Stimulated activated naive B cell treated with anti-CD40 and anti-IgM and Interleukin-4, amounts not matched to agents 10 μg/mL and 1 μg/mL and 100 μg/mL, for 72 hours (primary cell): ENCODE results near the gene CGN.

Experiments
- ATAC-seq, 2 donors: fragments of 150-1000 bp; cut with Tn5 transposase; replicated peaks; 2 replicates each; pipeline ENCODE4 v1.10.0; 2021; ENCODE audit warnings: moderate library complexity in 1 of 2
- DNase-seq: peaks from one replicate; pipeline ENCODE4 v3.0.0; 2021
- H3K27ac Mint-ChIP-seq: one replicate; pipeline ENCODE4 v1.8.0; 2022; ENCODE audit warnings: mild to moderate bottlenecking, mixed read lengths
- H3K27me3 Mint-ChIP-seq, 2 donors: one replicate each; pipeline ENCODE4 v1.8.0; 2022; ENCODE audit warnings: mixed read lengths in 2 of 2
- H3K36me3 Mint-ChIP-seq, 2 donors: one replicate each; pipeline ENCODE4 v1.8.0; 2022; ENCODE audit warnings: mixed read lengths in 2 of 2, mild to moderate bottlenecking in 1 of 2
- H3K4me1 Mint-ChIP-seq, 2 donors: one replicate each; pipeline ENCODE4 v1.8.0; 2022; ENCODE audit warnings: mixed read lengths in 2 of 2, mild to moderate bottlenecking in 1 of 2
- H3K4me3 Mint-ChIP-seq, 2 donors: one replicate each; pipeline ENCODE4 v1.8.0; 2022; ENCODE audit warnings: mild to moderate bottlenecking in 2 of 2, mixed read lengths in 2 of 2, moderate library complexity in 1 of 2
- H3K9me3 Mint-ChIP-seq, 2 donors: one replicate each; pipeline ENCODE4 v1.8.0; 2022; ENCODE audit warnings: mixed read lengths in 2 of 2, mild to moderate bottlenecking in 1 of 2

Gene CGN

GRCh38 chr1:151570819-151571218 is 59.6 kb downstream of the CGN start:
- H3K27me3 Mint-ChIP-seq: no peaks in the 10 kb centered on the region
- no peaks in the 10 kb centered on the region for H3K9me3 Mint-ChIP-seq
- peaks cover 0 to 10% of the 10 kb centered on the region in 2 donors for H3K36me3 Mint-ChIP-seq
- ATAC-seq (no peak), DNase-seq (no peak)
- no peak overlapping the region for H3K4me3 Mint-ChIP-seq
- no peak overlapping the region for H3K27ac Mint-ChIP-seq
- peaks cover 2 to 7% of the 10 kb centered on the region in 2 donors for H3K4me1 Mint-ChIP-seq

DNA sequence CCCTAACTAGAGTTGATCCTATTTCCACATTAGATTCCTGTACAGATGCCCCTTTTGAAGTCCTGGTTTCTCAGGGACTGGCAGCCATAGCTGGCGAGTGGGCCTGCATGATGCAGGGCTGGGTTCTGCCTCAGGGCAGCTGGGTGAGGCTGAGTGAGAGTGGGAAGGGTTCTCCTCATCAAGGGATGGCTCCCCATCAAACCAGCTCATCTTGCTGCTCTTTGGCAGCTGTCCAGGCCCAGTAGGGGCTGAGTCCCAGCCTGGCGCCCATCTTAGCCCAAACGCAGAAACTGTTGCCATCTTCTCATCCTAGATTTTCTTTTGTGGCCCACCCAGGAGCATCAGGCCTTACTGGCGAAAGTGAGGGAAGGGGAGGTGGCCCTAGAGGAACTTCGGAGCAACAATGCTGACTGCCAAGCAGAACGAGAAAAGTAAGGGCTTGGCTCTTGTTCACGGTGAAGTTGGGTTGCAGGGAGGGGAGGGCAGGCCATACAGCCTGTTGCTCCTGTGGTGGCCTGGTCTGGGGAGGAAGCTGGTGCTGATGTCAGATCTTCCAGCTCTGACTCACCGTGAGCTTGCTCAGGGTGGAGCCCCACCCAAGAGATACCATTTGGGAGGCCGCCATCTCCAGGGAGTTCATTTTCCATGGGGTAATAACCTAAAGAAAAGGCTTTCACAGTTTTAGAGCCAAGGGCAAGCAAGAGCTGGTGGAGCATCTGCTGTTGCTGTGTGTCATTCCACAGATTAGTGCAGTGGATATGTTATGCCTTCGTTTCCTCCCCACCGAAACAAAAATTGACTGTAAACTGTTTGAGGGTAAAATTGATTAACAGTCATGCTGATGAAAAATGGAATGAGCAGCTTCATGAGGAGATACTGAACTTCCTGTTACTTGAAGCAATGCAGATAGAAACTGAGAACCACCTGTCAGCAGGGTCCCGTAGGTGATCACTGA is 63.7 kb downstream of the CGN start:
- peaks cover 2 to 7% of the 10 kb centered on the region in 2 donors for H3K4me1 Mint-ChIP-seq
- H3K4me3 Mint-ChIP-seq: no peak overlapping the region
- DNase-seq: peak; percentile 2
- H3K9me3 Mint-ChIP-seq: no peaks in the 10 kb centered on the region
- peak in 1 of 2 donors; percentile 68 for ATAC-seq
- H3K27me3 Mint-ChIP-seq: no peaks in the 10 kb centered on the region
- no peak overlapping the region for H3K27ac Mint-ChIP-seq
- H3K36me3 Mint-ChIP-seq: peaks cover 0 to 10% of the 10 kb centered on the region in 2 donors

DNA sequence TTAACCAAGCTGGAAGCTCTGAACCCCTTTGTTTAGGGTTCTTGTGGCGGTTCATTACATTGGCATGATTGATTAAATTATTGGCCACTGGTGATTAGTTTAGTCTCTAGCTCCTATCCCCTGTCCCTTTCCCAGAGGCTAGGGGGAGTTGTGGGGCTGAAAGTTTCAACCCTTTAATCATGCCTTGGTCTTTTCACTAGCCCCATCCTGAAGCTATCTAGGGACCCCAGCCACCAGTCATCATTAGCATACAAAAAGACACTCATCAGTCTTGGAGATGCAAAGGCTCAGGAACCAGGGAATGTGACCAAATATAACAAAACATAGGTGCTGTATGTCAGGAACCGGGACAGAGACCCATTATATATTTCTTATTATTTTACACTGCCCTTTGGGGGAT is 66.0 kb downstream of the CGN start:
- H3K4me1 Mint-ChIP-seq: peaks cover 2 to 7% of the 10 kb centered on the region in 2 donors
- no peak overlapping the region for H3K27ac Mint-ChIP-seq
- H3K27me3 Mint-ChIP-seq: no peaks in the 10 kb centered on the region
- peaks cover 0 to 10% of the 10 kb centered on the region in 2 donors for H3K36me3 Mint-ChIP-seq
- H3K9me3 Mint-ChIP-seq: no peaks in the 10 kb centered on the region
- no peak overlapping the region for H3K4me3 Mint-ChIP-seq
- ATAC-seq (no peak), DNase-seq (no peak)

- ATAC-seq (no peak), DNase-seq (no peak)
- Mint-ChIP-seq H3K4me3 (no peak overlapping the region), H3K27me3 (no peaks in the 10 kb centered on the region), H3K9me3 (no peaks in the 10 kb centered on the region), H3K36me3 (peaks cover 0 to 10% of the 10 kb centered on the region in 2 donors), H3K4me1 (peaks cover 2 to 7% of the 10 kb centered on the region in 2 donors), H3K27ac (no peak overlapping the region)
Measured at GRCh38 chr1:151578941-151579340, 67.8 kb downstream of the CGN start.

GRCh38 chr1:151579436-151580225 is 68.4 kb downstream of the CGN start:
- no peak for ATAC-seq
- Mint-ChIP-seq H3K9me3 (no peaks in the 10 kb centered on the region), H3K4me3 (no peak overlapping the region), H3K36me3 (peaks cover 0 to 3% of the 10 kb centered on the region in 2 donors), H3K27me3 (no peaks in the 10 kb centered on the region), H3K4me1 (peaks cover 2 to 7% of the 10 kb centered on the region in 2 donors), H3K27ac (peak overlapping the region; percentile 3)
- no peak for DNase-seq

GRCh38 chr1:151581451-151581850 is 70.3 kb downstream of the CGN start:
- H3K27ac Mint-ChIP-seq: no peak overlapping the region
- no peaks in the 10 kb centered on the region for H3K9me3 Mint-ChIP-seq
- no peaks in the 10 kb centered on the region for H3K4me1 Mint-ChIP-seq

GRCh38 chr1:151581921-151582320 is 70.7 kb downstream of the CGN start:
- Mint-ChIP-seq H3K4me3 (no peak overlapping the region), H3K9me3 (no peaks in the 10 kb centered on the region), H3K36me3 (no peaks in the 10 kb centered on the region), H3K27me3 (no peaks in the 10 kb centered on the region), H3K27ac (no peak overlapping the region), H3K4me1 (no peaks in the 10 kb centered on the region)
- DNase-seq: no peak
- ATAC-seq: no peak

More at GRCh38 chr1:151581451-151581850, 70.3 kb downstream of the CGN start:
- DNase-seq (no peak), ATAC-seq (no peak)
- H3K27me3 Mint-ChIP-seq: no peaks in the 10 kb centered on the region
- no peaks in the 10 kb centered on the region for H3K36me3 Mint-ChIP-seq
- H3K4me3 Mint-ChIP-seq: no peak overlapping the region

- DNase-seq (no peak), ATAC-seq (no peak)
- Mint-ChIP-seq H3K36me3 (no peaks in the 10 kb centered on the region), H3K4me3 (no peak overlapping the region), H3K27ac (no peak overlapping the region), H3K27me3 (peaks cover 4 to 6% of the 10 kb centered on the region in 2 donors), H3K9me3 (no peaks in the 10 kb centered on the region), H3K4me1 (no peaks in the 10 kb centered on the region)
Measured at GRCh38 chr1:151583796-151584195, 72.6 kb downstream of the CGN start.

GRCh38 chr1:151584278-151584677 is 73.1 kb downstream of the CGN start:
- ATAC-seq (no peak), DNase-seq (no peak)
- no peaks in the 10 kb centered on the region for H3K4me1 Mint-ChIP-seq
- H3K9me3 Mint-ChIP-seq: no peaks in the 10 kb centered on the region
- no peaks in the 10 kb centered on the region for H3K36me3 Mint-ChIP-seq
- H3K27me3 Mint-ChIP-seq: peaks cover 4 to 6% of the 10 kb centered on the region in 2 donors
- no peak overlapping the region for H3K4me3 Mint-ChIP-seq
- H3K27ac Mint-ChIP-seq: no peak overlapping the region

- DNase-seq (no peak), ATAC-seq (no peak)
Measured at GRCh38 chr1:151584780-151585179, 73.6 kb downstream of the CGN start.

DNA sequence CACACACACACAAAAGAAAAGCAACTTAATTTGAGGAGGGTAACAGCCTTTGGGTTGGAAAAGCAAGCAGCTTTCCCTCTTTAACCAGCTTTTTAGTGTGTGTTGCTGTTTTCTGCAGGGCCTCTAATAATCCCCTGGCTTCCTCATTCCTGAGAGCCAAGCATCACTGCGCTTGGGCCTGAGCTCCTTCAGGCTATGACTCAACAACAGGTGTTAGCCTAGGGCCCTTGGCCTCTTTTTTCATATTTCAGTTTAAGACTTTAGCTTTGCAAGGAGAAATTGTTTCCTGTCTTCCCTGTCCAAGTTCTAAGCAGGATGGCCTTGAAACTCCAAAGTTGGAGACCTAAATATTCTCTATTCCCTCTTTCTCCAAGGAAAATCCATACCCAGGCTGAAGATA is 74.4 kb downstream of the CGN start:
- Mint-ChIP-seq H3K9me3 (peaks cover 3 to 5% of the 10 kb centered on the region in 2 donors), H3K27ac (no peak overlapping the region), H3K4me3 (no peak overlapping the region), H3K36me3 (peaks cover 0 to 4% of the 10 kb centered on the region in 2 donors), H3K27me3 (peaks cover 6 to 8% of the 10 kb centered on the region in 2 donors), H3K4me1 (no peaks in the 10 kb centered on the region)
- no peak for DNase-seq
- peak; percentile 38 to 66 for ATAC-seq

More at GRCh38 chr1:151584780-151585179, 73.6 kb downstream of the CGN start:
- H3K9me3 Mint-ChIP-seq: no peaks in the 10 kb centered on the region
- H3K27me3 Mint-ChIP-seq: peaks cover 4 to 6% of the 10 kb centered on the region in 2 donors
- no peak overlapping the region for H3K27ac Mint-ChIP-seq
- no peaks in the 10 kb centered on the region for H3K4me1 Mint-ChIP-seq
- H3K36me3 Mint-ChIP-seq: no peaks in the 10 kb centered on the region
- H3K4me3 Mint-ChIP-seq: no peak overlapping the region
